ENCODE results near the gene VPREB3. TPM values are rescaled to one million over a fixed set of nuclear protein-coding genes. Genes with fewer than 3 reads are reported as not detected.

The VPREB3 gene
- total RNA-seq, 1 experiment from 2014 or later = 0.88 TPM

DNA sequence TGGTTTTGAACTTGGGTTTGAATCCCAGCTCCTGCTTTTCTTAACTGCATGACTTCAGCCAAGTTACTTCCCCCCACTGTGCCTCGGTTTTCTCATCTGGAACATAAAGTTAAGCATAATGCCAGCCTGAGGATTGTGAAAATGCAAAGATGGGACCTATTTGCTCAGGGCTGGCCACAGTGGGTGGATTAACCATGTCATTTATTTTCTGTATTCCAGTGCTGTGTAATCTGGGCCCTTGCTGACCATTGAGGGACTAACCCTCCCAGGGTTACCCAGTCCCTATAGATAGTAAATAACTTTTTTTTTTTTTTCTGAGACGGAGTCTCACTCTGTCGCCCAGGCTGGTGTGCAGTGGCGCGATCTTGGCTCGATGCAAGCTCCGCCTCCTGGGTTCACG is 1.5 kb upstream of the VPREB3 start:
- BruUV-seq (replicated peaks) = no TSS peak
- ChIA-PET CTCF (no interaction called here), POLR2A (ENCODE audit: low non-redundant PET) (no interaction called here)
- H3K4me1 ChIP-seq (ENCODE audit: insufficient read depth, low read length, poor library complexity, severe bottlenecking) = no peaks in the 10 kb centered on the region
- no peaks in the 10 kb centered on the region for H3K36me3 ChIP-seq (ENCODE audit: insufficient read depth, low read length, poor library complexity, severe bottlenecking)
- no peaks in the 10 kb centered on the region for H3K27me3 ChIP-seq (replicated peaks; ENCODE audit: insufficient read depth, low read depth, low read length, poor library complexity)
- intact Hi-C loops (cut with micrococcal nuclease; ENCODE audit: unreplicated experiment) = no loop called here
- H3K27ac ChIP-seq (ENCODE audit: low read depth, low read length, poor library complexity, severe bottlenecking) = no peak overlapping the region
- no peak for TF ChIP-seq EZH2 (IDR thresholded peaks at IDR 0.05; ENCODE audit: borderline replicate concordance, low read depth, low read length, poor library complexity, severe bottlenecking)
- TF ChIP-seq, protein P1, sequence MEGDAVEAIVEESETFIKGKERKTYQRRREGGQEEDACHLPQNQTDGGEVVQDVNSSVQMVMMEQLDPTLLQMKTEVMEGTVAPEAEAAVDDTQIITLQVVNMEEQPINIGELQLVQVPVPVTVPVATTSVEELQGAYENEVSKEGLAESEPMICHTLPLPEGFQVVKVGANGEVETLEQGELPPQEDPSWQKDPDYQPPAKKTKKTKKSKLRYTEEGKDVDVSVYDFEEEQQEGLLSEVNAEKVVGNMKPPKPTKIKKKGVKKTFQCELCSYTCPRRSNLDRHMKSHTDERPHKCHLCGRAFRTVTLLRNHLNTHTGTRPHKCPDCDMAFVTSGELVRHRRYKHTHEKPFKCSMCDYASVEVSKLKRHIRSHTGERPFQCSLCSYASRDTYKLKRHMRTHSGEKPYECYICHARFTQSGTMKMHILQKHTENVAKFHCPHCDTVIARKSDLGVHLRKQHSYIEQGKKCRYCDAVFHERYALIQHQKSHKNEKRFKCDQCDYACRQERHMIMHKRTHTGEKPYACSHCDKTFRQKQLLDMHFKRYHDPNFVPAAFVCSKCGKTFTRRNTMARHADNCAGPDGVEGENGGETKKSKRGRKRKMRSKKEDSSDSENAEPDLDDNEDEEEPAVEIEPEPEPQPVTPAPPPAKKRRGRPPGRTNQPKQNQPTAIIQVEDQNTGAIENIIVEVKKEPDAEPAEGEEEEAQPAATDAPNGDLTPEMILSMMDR (conservative IDR thresholded peaks at IDR 0.05; ENCODE audit: low read depth, low read length) = no peak
- DNase-seq (ENCODE audit: low spot score) = no peak
- H3K4me3 ChIP-seq (ENCODE audit: low read depth, low read length, poor library complexity, severe bottlenecking) = no peak overlapping the region
- H3K9me3 ChIP-seq (ENCODE audit: low read depth, low read length, poor library complexity, severe bottlenecking) = no peaks in the 10 kb centered on the region

DNA sequence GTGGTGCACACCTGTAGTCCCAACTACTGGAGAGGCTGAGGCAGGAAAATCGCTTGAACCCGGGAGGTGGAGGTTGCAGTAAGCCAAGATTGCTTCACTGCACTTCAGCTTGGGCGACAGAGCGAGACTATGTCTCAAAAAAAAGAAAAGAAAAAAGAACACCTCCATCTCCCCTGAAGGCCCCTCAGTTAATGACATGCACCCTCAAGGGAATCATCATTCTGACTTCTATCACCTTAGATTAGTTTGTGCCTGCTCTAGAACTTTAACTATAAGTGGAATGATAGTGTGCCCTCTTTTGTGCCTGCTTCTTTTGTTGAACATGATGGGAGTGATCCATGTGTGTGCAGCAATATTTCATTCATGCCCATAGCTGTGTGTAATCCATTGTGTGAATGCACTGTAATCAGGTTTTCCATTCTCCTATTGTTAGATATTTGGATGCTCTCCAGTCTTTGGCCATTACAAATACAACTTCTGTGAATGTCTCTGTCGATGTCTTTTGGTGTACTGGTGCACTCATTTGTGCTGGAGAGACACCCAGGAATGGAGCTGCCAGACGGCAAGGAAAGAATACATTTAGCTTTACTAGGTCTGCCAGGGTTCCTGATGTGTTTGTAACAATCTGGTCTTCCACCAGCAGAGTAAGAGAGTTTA is 883 bp upstream of the VPREB3 start:
- Histone ChIP-seq H3K4me3 (ENCODE audit: low read depth, low read length, poor library complexity, severe bottlenecking) (no peak overlapping the region), H3K4me1 (ENCODE audit: insufficient read depth, low read length, poor library complexity, severe bottlenecking) (no peaks in the 10 kb centered on the region), H3K36me3 (ENCODE audit: insufficient read depth, low read length, poor library complexity, severe bottlenecking) (no peaks in the 10 kb centered on the region), H3K27ac (ENCODE audit: low read depth, low read length, poor library complexity, severe bottlenecking) (no peak overlapping the region), H3K9me3 (ENCODE audit: low read depth, low read length, poor library complexity, severe bottlenecking) (no peaks in the 10 kb centered on the region), H3K27me3 (replicated peaks; ENCODE audit: insufficient read depth, low read depth, low read length, poor library complexity) (no peaks in the 10 kb centered on the region)
- TF ChIP-seq, protein P1 (conservative IDR thresholded peaks at IDR 0.05; ENCODE audit: low read depth, low read length) = no peak
- no peak for TF ChIP-seq EZH2 (IDR thresholded peaks at IDR 0.05; ENCODE audit: borderline replicate concordance, low read depth, low read length, poor library complexity, severe bottlenecking)
- no peak for DNase-seq (ENCODE audit: low spot score)
- intact Hi-C loops (cut with micrococcal nuclease; ENCODE audit: unreplicated experiment) = no loop called here
- no TSS peak for BruUV-seq (replicated peaks)
- ChIA-PET CTCF (no interaction called here), POLR2A (ENCODE audit: low non-redundant PET) (no interaction called here)

DNA sequence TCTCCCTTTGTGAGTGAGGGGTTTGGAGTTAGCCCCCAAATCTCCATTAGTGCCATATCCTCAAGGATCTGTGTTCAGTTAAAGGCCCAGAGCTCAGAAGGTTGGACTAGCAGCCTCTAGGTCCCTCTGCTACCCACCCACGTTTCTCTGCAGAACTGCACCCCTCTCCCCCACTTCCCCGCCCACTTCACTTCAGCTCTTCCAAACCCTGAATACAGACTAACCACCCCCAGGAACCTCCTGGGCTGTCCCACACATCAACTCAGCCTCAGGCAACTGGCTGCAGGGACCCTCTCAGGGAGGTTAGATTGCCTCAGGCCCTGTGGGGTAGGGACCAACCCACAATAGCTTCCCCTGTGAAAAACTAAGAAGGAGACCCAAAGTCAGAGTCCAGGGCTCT is 840 bp downstream of the VPREB3 start:
- Histone ChIP-seq H3K27ac (ENCODE audit: low read depth, low read length, poor library complexity, severe bottlenecking) (no peak overlapping the region), H3K4me1 (ENCODE audit: insufficient read depth, low read length, poor library complexity, severe bottlenecking) (peaks cover 4% of the 10 kb centered on the region), H3K27me3 (replicated peaks; ENCODE audit: insufficient read depth, low read depth, low read length, poor library complexity) (no peaks in the 10 kb centered on the region), H3K4me3 (ENCODE audit: low read depth, low read length, poor library complexity, severe bottlenecking) (no peak overlapping the region), H3K36me3 (ENCODE audit: insufficient read depth, low read length, poor library complexity, severe bottlenecking) (no peaks in the 10 kb centered on the region), H3K9me3 (ENCODE audit: low read depth, low read length, poor library complexity, severe bottlenecking) (no peaks in the 10 kb centered on the region)
- TF ChIP-seq, protein P1 (conservative IDR thresholded peaks at IDR 0.05; ENCODE audit: low read depth, low read length) = no peak
- TF ChIP-seq EZH2 (IDR thresholded peaks at IDR 0.05; ENCODE audit: borderline replicate concordance, low read depth, low read length, poor library complexity, severe bottlenecking) = no peak
- ChIA-PET POLR2A (ENCODE audit: low non-redundant PET) (no interaction called here), CTCF (no interaction called here)
- no peak for DNase-seq (ENCODE audit: low spot score)
- intact Hi-C loops (cut with micrococcal nuclease; ENCODE audit: unreplicated experiment) = no loop called here
- no TSS peak for BruUV-seq (replicated peaks)

All from A673 (cell line).